ENCODE data around the gene RNF214. TPM values are rescaled to one million over a fixed set of nuclear protein-coding genes. Genes with fewer than 3 reads are reported as not detected.

Gene RNF214
- polyA plus RNA-seq, 3 donors: 6.4 to 13.8 (median 7.8) TPM

GRCh38 chr11:117197516-117198456, 34.7 kb upstream of the RNF214 start:
- no peaks in the 10 kb centered on the region for H3K9me3 ChIP-seq (replicated peaks in 1 of 2; ENCODE audit: control insufficient read depth in 1 of 2, insufficient read depth in 1 of 2, low read length in 2 of 2)
- no peak overlapping the region for H3K27ac ChIP-seq (ENCODE audit: low read depth in 1 of 2, low read length in 2 of 2)
- H3K79me2 ChIP-seq (ENCODE audit: insufficient read depth, low read length): no peaks in the 10 kb centered on the region
- Mint-ChIP-seq H3K36me3 (peaks cover 53 to 66% of the 10 kb centered on the region in 2 donors), H3K27me3 (ENCODE audit: low read depth in 3 of 3) (peaks cover 3 to 7% (median 6%) of the 10 kb centered on the region in 3 donors), H3K9me3 (peaks cover 0 to 3% (median 0%) of the 10 kb centered on the region in 7 donors), H3K4me3 (peak overlapping the region in 1 of 2 donors; percentile 16), H3K27ac (peak overlapping the region in 2 of 7 donors; percentile 43 to 46), H3K4me1 (peaks cover 37% of the 10 kb centered on the region)
- H3K36me3 ChIP-seq (replicated peaks in 1 of 2; ENCODE audit: control insufficient read depth in 1 of 2, insufficient read depth in 2 of 2, low read length in 2 of 2): peaks cover 41 to 60% of the 10 kb centered on the region in 2 donors
- WGBS (ENCODE audit: insufficient coverage): 96% methylated on average over 10 of the region's 17 CpGs
- H2AFZ ChIP-seq (ENCODE audit: insufficient read depth, low read depth, low read length, poor library complexity, severe bottlenecking): no peak overlapping the region
- H4K20me1 ChIP-seq (ENCODE audit: insufficient read depth, low read length): peaks cover 12% of the 10 kb centered on the region
- H3K9ac ChIP-seq (ENCODE audit: insufficient read depth, low read length, poor library complexity, severe bottlenecking): no peak overlapping the region
- H3K27me3 ChIP-seq (ENCODE audit: control insufficient read depth in 2 of 2, insufficient read depth in 2 of 2, low read length in 2 of 2): no peaks in the 10 kb centered on the region
- DNase-seq: no peak
- intact Hi-C loops (cut with micrococcal nuclease): no loop called here
- H3K4me2 ChIP-seq (replicated peaks; ENCODE audit: extremely low read depth, low read length, poor library complexity, severe bottlenecking): no peak overlapping the region
- no peak overlapping the region for H3K4me3 ChIP-seq (replicated peaks in 1 of 3; ENCODE audit: low read depth in 2 of 3, low read length in 3 of 3)
- peaks cover 19 to 28% of the 10 kb centered on the region in 2 donors for H3K4me1 ChIP-seq (ENCODE audit: control insufficient read depth in 1 of 2, insufficient read depth in 2 of 2, low read length in 2 of 2)
- peak; percentile 39 for TF ChIP-seq CTCF (IDR thresholded peaks at IDR 0.05)

GRCh38 chr11:117198613-117199012, 33.9 kb upstream of the RNF214 start:
- Histone ChIP-seq H3K79me2 (ENCODE audit: insufficient read depth, low read length) (no peaks in the 10 kb centered on the region), H3K36me3 (replicated peaks in 1 of 2; ENCODE audit: control insufficient read depth in 1 of 2, insufficient read depth in 2 of 2, low read length in 2 of 2) (peaks cover 39 to 60% of the 10 kb centered on the region in 2 donors), H4K20me1 (ENCODE audit: insufficient read depth, low read length) (peaks cover 12% of the 10 kb centered on the region), H2AFZ (ENCODE audit: insufficient read depth, low read depth, low read length, poor library complexity, severe bottlenecking) (no peak overlapping the region), H3K4me2 (replicated peaks; ENCODE audit: extremely low read depth, low read length, poor library complexity, severe bottlenecking) (no peak overlapping the region), H3K27me3 (ENCODE audit: control insufficient read depth in 2 of 2, insufficient read depth in 2 of 2, low read length in 2 of 2) (no peaks in the 10 kb centered on the region), H3K27ac (ENCODE audit: low read depth in 1 of 2, low read length in 2 of 2) (no peak overlapping the region), H3K4me1 (ENCODE audit: control insufficient read depth in 1 of 2, insufficient read depth in 2 of 2, low read length in 2 of 2) (peaks cover 19 to 28% of the 10 kb centered on the region in 2 donors), H3K9ac (ENCODE audit: insufficient read depth, low read length, poor library complexity, severe bottlenecking) (no peak overlapping the region), H3K4me3 (replicated peaks in 1 of 3; ENCODE audit: low read depth in 2 of 3, low read length in 3 of 3) (no peak overlapping the region), H3K9me3 (replicated peaks in 1 of 2; ENCODE audit: control insufficient read depth in 1 of 2, insufficient read depth in 1 of 2, low read length in 2 of 2) (no peaks in the 10 kb centered on the region)
- H3K27me3 Mint-ChIP-seq (ENCODE audit: low read depth in 3 of 3): peaks cover 3 to 7% (median 6%) of the 10 kb centered on the region in 3 donors
- no peak for TF ChIP-seq CTCF (IDR thresholded peaks at IDR 0.05)
- peaks cover 37% of the 10 kb centered on the region for H3K4me1 Mint-ChIP-seq
- H3K4me3 Mint-ChIP-seq: peak overlapping the region in 1 of 2 donors; percentile 15
- no peak for DNase-seq
- intact Hi-C loops (cut with micrococcal nuclease): no loop called here
- peaks cover 0 to 3% (median 0%) of the 10 kb centered on the region in 7 donors for H3K9me3 Mint-ChIP-seq
- peak overlapping the region in 2 of 7 donors; percentile 6 to 32 for H3K27ac Mint-ChIP-seq
- no CpG with 5 or more reads among the region's 4 CpGs for WGBS (ENCODE audit: insufficient coverage)
- H3K36me3 Mint-ChIP-seq: peaks cover 54 to 66% of the 10 kb centered on the region in 2 donors
